Testis (tissue), 2 donors: ENCODE measurements around the gene PDLIM5.

Source experiments
- POLR2A ChIP-seq: fragments of 450-650 bp; IDR thresholded peaks from one replicate; pipeline ENCODE4 v1.6.1; 2017; ENCODE audit warnings: antibody characterized with exemption, mild to moderate bottlenecking, moderate library complexity
- TF ChIP-seq, protein P1 (sequence below), 3 experiments: fragments of 450-650 bp in 2 of 3; fragments of 200-600 bp in 1 of 3; sonication (generic) in 1 of 3; IDR thresholded peaks; one replicate each; pipeline ENCODE4 v1.5.1; 2016 to 2019; ENCODE audit warnings: antibody characterized with exemption in 3 of 3, mild to moderate bottlenecking in 2 of 3, moderate library complexity in 1 of 3

DNA sequence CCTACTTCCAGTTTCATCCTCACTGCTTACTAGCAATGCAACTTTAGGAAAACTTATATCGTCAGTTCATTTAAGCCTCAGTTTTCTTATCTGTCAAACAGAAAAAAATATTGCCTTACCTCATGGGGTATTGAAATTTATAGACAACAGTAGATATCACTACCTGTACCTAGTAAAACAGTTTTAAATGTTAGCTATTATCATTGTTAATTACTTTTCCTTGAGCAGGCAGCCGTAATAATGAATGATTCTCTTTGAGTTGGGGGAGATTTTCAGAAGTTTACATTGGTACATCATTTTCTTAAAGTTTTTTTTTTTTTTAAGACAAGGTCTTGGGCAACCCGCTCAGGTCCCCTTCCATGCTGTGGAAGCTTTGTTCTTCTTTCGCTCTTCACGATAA, 234.3 kb downstream of the PDLIM5 start:
- no peak for TF ChIP-seq POLR2A
- TF ChIP-seq, protein P1, sequence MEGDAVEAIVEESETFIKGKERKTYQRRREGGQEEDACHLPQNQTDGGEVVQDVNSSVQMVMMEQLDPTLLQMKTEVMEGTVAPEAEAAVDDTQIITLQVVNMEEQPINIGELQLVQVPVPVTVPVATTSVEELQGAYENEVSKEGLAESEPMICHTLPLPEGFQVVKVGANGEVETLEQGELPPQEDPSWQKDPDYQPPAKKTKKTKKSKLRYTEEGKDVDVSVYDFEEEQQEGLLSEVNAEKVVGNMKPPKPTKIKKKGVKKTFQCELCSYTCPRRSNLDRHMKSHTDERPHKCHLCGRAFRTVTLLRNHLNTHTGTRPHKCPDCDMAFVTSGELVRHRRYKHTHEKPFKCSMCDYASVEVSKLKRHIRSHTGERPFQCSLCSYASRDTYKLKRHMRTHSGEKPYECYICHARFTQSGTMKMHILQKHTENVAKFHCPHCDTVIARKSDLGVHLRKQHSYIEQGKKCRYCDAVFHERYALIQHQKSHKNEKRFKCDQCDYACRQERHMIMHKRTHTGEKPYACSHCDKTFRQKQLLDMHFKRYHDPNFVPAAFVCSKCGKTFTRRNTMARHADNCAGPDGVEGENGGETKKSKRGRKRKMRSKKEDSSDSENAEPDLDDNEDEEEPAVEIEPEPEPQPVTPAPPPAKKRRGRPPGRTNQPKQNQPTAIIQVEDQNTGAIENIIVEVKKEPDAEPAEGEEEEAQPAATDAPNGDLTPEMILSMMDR (IDR thresholded peaks at IDR 0.05) = no peak
